Rectal smooth muscle tissue (tissue), 1 donor: ENCODE measurements around the gene STEAP1.

Experiments used
- H3K27ac ChIP-seq: one replicate; pipeline ENCODE4 v1.7.0; 2013; ENCODE audit warnings: low read depth, low read length, inconsistent platforms
- H3K27me3 ChIP-seq: one replicate; pipeline ENCODE4 v1.7.0; 2013; ENCODE audit warnings: low read length; ENCODE audit not compliant: control insufficient read depth, insufficient read depth
- H3K36me3 ChIP-seq: one replicate; pipeline ENCODE4 v1.7.0; 2013; ENCODE audit warnings: low read length; ENCODE audit not compliant: control insufficient read depth, insufficient read depth
- H3K4me1 ChIP-seq: one replicate; pipeline ENCODE4 v1.7.0; 2013; ENCODE audit warnings: low read length; ENCODE audit not compliant: control insufficient read depth, insufficient read depth
- H3K4me3 ChIP-seq: one replicate; pipeline ENCODE4 v1.7.0; 2013; ENCODE audit warnings: low read length
- H3K9ac ChIP-seq: one replicate; pipeline ENCODE4 v1.7.0; 2013; ENCODE audit warnings: low read length

Gene STEAP1

GRCh38 chr7:90209776-90210175, 55.5 kb downstream of the STEAP1 start:
- H3K36me3 ChIP-seq, result no peaks in the 10 kb centered on the region
- H3K27me3 ChIP-seq, result no peaks in the 10 kb centered on the region
- no peak overlapping the region for H3K9ac ChIP-seq
- no peak overlapping the region for H3K27ac ChIP-seq
- H3K4me1 ChIP-seq, result no peaks in the 10 kb centered on the region
- no peak overlapping the region for H3K4me3 ChIP-seq

DNA sequence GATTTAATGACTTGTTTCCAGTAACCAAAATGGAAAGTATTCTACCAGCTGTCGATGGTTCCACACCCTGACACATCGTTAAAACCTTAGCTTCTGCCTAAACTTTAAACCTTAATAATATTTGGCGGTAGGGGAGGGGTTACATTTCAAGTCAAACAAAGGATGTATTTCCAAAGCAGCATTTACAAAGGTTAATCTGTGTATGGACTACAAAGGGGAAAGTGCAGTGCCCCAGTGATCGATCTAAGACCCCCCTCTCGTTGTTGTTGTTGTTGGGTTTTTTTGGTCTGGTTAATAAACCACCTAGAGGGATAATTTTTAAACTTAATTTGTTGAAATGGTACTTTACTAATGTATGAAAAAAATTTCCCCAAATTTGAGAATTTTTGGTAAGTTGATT, 56.2 kb downstream of the STEAP1 start:
- peak overlapping the region; percentile 76 for H3K27ac ChIP-seq
- H3K36me3 ChIP-seq, result no peaks in the 10 kb centered on the region
- H3K4me3 ChIP-seq, result no peak overlapping the region
- no peaks in the 10 kb centered on the region for H3K27me3 ChIP-seq
- no peaks in the 10 kb centered on the region for H3K4me1 ChIP-seq
- H3K9ac ChIP-seq, result no peak overlapping the region

- Histone ChIP-seq H3K36me3 (no peaks in the 10 kb centered on the region), H3K27ac (peak overlapping the region; percentile 76), H3K4me3 (peak overlapping the region; percentile 74), H3K27me3 (no peaks in the 10 kb centered on the region), H3K9ac (peak overlapping the region; percentile 39), H3K4me1 (no peaks in the 10 kb centered on the region)
Observed at GRCh38 chr7:90210981-90211380, 56.7 kb downstream of the STEAP1 start.

DNA sequence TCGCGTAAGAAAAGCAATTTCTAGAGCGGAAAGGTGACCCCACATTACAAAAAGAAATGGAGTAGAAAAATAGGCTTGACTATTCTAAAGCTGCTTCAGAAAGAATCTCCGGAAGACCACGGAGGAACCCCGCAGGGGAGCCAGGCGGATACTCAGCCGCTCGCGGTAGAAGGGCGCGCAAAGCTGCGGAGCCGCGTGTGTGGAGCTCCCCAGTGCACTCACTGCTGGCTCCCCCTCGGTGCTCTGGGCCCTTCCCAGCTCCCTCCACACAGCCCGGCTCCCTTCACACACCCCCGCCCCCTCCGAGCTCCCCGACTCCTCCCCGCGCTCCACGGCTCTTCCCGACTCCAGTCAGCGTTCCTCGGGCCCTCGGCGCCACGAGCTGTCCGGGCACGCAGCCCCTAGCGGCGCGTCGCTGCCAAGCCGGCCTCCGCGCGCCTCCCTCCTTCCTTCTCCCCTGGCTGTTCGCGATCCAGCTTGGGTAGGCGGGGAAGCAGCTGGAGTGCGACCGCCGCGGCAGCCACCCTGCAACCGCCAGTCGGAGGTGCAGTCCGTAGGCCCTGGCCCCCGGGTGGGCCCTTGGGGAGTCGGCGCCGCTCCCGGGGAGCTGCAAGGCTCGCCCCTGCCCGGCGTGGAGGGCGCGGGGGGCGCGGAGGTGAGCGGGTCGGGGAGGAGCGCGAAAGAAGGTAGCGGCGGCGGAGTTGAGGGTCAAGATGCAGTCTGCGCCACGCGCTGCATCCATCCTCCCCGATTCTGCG, 57.3 kb downstream of the STEAP1 start, which contains the start of gene STEAP2:
Gene STEAP2 (plus strand): TSS at position 350 of the 758 bp plus-strand sequence. CDS start 13,343 bp downstream, outside the sequence.
- no peaks in the 10 kb centered on the region for H3K27me3 ChIP-seq
- no peaks in the 10 kb centered on the region for H3K4me1 ChIP-seq
- peak within 1 kb of the TSS; percentile 45 for H3K9ac ChIP-seq
- H3K27ac ChIP-seq, result peak within 1 kb of the TSS; percentile 87
- H3K4me3 ChIP-seq, result peak within 1 kb of the TSS; percentile 74
- no peaks in the 10 kb centered on the region for H3K36me3 ChIP-seq

DNA sequence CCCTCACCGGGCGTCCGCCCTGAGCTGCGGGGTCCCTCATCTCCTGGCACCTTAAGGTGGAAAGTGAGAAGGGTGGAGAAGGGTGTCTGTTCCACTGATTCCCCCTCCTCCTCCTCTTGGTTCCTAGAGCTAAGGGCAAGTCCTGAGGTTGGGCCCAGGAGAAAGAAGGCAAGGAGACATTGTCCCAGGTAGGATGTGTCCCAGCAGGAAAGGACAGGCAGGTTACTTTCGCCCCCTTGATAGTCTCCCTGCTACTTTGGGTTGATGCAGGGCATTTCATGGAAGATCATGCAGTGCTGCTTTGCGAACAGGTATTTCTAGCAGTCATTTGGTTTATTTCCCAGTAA, 57.9 kb downstream of the STEAP1 start:
- no peaks in the 10 kb centered on the region for H3K27me3 ChIP-seq
- peak overlapping the region; percentile 45 for H3K9ac ChIP-seq
- H3K27ac ChIP-seq, result peak overlapping the region; percentile 87

GRCh38 chr7:90213521-90213920, 59.3 kb downstream of the STEAP1 start:
- Histone ChIP-seq H3K4me3 (peak overlapping the region; percentile 9), H3K36me3 (no peaks in the 10 kb centered on the region), H3K27ac (peak overlapping the region; percentile 13), H3K4me1 (no peaks in the 10 kb centered on the region), H3K27me3 (no peaks in the 10 kb centered on the region), H3K9ac (no peak overlapping the region)

More for the DNA sequence above, 57.9 kb downstream of the STEAP1 start:
- Histone ChIP-seq H3K36me3 (no peaks in the 10 kb centered on the region), H3K4me1 (no peaks in the 10 kb centered on the region), H3K4me3 (peak overlapping the region; percentile 74)
